IPS-18c (cell line): ENCODE measurements around the gene R3HDM4.

Experiments
- H3K4me3 ChIP-seq: 2 replicates; pipeline ENCODE4 v1.7.0; 2013; ENCODE audit warnings: low read depth, mild to moderate bottlenecking, low read length, moderate library complexity; ENCODE audit not compliant: insufficient read depth
- H3K9me3 ChIP-seq: one replicate; pipeline ENCODE4 v1.6.1; 2013; ENCODE audit warnings: mild to moderate bottlenecking, low read length, moderate library complexity; ENCODE audit not compliant: control insufficient read depth, insufficient read depth

The R3HDM4 gene

DNA sequence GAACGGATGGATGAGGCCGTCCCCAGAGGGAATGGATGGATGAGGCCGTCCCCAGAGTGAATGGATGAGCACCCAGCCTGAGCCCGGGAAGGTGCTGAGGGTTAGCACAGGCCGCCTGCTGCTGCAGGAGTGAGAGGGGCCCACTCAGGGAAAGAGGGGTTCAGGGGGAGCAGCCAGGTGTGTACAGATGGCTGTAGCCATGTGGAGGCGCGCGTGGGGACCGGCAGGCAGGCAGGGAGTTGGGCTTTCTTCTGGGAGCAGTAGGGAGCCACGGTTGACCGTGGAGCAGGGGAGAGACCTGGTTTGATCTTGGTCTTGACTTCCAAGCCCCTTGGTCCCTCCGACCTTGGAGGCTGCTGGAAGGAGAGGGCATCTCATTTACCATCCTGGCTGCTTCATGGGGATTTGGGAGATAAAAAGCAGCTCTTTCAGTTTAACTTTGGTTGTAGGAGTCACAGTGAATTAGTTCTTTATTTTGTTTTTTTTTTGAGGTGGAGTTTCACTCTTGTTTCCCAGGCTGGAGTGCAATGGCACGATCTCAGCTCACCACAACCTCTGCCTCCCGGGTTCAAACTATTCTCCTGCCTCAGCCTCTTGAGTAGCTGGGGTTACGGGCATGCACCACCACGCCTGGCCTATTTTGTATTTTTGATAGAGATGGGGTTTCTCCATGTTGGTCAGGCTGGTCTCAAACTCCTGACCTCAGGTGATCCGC is 37.5 kb upstream of the R3HDM4 start:
- H3K4me3 ChIP-seq, result no peak overlapping the region

DNA sequence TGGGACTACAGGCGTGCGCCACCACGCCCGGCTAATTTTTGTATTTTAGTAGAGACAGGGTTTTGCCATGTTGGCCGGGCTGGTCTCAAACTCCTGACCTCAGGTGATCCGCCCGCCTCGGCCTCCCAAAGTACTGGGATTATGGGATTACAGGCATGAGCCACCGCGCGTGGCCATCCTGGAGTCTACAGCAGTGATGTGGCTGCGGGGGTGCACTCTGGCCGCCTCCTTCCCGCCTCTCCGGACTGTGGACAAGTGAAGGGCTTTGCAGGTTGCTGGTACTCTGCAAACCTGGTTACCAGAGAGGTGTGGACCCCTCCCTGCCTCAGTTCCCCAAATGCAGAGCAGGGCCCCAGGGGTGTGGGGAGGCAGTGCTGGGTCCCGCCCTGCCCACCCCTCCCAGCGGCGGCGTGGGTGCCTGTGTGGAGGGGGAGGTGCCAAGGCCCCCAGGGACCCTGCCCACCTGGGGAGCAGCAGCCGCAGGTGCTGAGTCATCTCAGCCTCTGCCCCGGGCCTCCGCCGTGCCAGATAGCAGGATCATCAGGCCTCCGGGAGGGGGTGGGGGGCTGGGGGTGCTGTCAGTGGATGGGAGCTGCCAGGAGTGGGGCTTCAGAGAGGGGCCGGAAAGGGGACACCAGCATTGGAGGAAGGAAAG is 36.0 kb upstream of the R3HDM4 start:
- H3K4me3 ChIP-seq, result no peak overlapping the region

More for the DNA sequence above, 37.5 kb upstream of the R3HDM4 start:
- H3K9me3 ChIP-seq, result peaks cover 2% of the 10 kb centered on the region

DNA sequence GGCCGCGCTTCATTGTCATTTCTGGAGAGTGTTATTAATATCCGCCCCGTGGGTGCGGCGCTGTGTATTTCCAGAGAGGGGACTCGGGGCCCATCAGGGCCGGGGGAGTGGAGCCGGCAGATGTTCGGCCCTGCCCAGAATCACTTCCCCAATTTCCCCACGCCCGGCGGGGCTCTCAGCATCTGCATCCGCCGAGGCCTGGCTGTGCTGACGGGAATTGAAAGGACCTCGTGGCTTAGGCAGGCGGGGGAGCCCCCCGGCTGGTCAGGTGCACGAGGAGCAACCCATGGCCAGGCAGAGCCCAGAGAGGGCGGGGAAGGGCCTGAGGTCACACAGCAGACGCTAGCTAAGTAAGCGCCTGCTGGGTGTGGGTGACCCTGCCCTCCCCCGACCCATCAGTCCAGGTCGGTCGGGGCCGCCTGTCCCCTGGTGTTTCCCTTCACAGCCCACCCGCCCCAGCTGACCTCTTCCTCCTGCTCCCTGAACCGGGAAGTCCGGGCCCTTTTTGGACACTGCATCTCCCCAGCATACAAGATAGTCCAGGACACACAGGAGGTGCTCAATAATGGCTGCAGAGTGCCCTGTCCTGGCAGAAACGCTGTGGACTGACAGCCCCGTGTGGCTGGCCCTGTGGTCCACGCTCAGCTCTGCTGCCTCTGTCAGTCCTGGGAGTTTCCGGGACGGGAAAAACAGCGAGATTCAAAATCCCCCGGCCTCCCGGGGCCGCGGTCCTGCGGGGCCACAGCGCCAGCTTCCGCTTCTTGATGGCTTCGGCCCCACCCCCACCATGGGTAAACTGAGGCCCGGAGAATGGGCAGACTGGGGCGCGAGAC is 34.9 kb upstream of the R3HDM4 start:
- Histone ChIP-seq H3K9me3 (peaks cover 2% of the 10 kb centered on the region), H3K4me3 (no peak overlapping the region)

More for the DNA sequence above, 36.0 kb upstream of the R3HDM4 start:
- peaks cover 2% of the 10 kb centered on the region for H3K9me3 ChIP-seq

DNA sequence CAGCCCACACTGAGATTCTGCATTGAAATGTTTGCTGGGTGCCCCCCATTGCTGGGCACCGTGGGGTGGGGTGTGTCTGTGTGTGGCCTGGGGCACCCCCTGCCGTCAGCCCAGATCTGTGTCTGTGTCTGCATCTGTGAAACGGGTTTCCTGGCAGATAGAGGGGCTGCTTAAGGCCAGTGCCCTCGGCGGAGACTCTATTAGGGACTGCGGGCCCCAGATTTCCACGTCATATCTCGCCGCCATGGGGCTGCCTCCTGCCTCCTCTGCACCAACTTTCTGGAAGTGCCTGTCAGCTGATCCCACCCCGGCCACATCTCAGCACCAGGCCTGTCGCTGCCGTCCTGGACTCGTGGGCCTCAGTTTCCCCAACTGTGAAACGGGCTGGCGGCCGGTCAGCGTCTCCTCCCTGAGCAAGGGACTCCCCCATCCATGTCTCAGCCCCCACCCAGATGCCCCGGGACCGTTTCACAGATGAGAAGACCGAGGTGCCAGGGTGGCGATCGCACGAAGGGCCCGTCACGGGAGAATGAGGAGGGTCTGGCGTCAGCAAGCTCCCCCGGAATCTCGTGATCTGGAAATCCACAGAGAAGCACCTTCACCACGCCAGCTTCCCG is 34.2 kb upstream of the R3HDM4 start:
- Histone ChIP-seq H3K4me3 (no peak overlapping the region), H3K9me3 (peaks cover 2% of the 10 kb centered on the region)

DNA sequence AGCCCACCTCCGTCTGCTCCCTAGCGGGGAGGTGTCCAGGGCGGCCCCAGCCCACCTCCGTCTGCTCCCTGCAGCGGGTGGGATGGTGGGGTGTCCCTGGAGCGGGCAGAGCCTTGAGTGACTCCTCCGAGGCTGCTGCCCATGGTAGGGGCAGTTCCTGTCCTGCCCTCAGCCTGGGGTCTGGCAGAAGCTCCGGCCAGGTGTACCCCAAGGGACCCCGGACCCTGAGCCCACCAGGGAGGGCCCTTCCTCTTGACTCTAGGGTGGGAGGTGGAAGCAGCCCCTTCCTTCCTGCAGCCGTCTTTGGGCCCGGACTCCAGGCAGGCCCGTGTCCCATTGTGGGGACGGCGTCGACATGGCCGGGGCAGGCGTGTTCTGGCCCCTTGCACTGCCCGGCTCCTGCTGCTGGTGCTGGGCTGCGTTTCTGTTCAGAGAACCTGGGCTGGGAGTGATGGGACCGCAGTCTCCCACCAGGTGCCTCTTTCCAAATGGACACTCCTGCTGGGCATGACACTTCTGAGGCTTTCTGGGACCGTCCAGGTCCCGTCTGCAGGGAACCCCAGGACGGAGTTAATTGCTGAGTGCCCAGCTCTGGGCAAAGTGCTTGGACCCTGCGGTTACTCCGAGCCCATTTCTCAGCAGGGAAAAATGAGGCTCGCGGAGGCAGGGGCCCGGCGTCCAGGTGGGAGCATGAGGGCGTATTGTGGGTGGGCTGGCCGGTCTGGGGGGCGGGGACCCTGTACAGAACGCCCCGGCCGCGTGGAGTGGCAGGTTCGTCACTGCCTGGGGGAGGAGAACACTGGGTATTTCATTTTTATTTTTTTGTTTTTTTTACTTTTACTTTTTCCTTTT is 32.6 kb upstream of the R3HDM4 start:
- H3K4me3 ChIP-seq, result no peak overlapping the region

DNA sequence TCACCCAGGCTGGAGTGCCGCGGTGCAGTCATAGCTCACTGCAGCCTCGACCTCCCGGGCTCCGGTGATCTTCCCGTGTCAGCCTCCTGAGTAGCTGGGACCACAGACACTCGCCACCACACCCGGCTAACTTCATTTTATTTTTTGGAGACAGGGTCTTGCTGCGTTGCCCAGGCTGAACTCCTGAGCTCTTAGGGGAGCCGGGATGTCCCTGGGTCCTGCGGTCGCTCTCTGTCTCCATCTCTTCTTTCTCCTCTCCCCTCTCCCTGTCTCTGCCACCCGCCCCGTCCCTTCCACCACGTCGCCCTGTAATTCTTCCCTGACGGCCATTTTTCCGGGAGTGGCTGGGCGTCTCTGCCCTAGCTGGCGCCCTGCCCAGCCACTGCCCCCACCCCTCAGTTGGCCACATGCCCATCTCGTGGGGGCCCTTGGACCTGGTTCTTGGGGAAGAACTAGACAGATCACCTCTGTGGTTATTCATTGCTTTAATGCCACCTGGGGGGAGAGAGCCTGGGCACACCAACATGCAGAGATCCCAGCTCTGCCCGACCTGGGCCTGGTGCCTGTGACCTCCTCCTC is 31.7 kb upstream of the R3HDM4 start:
- H3K9me3 ChIP-seq, result peaks cover 2% of the 10 kb centered on the region
- H3K4me3 ChIP-seq, result no peak overlapping the region

More for the DNA sequence above, 32.6 kb upstream of the R3HDM4 start:
- H3K9me3 ChIP-seq, result peaks cover 2% of the 10 kb centered on the region

DNA sequence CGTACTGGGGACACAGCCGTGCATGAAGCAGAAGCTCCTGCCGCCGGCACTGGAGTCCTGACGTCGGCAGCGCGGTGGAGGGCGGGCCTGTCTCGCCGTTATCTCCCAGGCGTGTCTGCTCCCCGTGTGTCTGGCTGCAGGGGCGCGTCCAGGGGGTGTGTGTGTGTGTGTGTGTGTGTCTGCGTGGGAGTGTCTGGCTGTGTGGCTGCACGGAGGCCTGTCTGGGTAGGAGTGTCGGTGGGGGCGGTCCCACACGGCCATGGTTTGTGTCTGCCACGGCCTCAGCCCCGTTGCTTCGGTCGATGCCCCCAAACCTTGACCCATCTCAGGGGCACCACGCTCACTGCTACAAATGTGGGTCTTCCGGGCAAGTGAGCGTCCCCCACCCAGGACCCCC is 31.1 kb upstream of the R3HDM4 start:
- Histone ChIP-seq H3K4me3 (no peak overlapping the region), H3K9me3 (peaks cover 2% of the 10 kb centered on the region)

DNA sequence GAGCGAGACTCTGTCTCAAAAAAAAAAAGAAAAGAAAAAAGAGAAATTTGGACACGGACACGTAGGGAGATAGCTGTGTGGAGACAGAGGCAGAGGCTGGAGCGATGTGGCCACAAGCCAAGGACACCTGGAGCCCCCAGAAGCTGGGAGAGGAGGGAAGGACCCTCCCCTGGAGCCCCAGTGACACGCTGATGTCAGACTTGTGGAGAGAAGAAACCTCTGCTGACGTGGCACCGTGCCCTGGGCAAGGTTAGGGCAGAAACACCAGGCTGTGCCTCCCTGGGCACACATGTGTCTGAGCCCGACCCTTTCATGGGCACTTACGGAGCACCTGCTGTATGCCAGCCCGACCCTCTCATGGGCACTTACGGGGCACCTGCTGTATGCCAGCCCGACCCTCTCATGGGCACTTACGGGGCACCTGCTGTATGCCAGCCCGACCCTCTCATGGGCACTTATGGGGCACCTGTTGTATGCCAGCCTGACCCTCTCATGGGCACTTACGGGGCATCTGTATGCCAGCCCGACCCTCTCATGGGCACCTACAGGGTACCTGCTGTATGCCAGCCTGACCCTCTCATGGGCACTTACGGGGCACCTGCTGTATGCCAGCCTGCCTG is 30.6 kb upstream of the R3HDM4 start:
- peaks cover 2% of the 10 kb centered on the region for H3K9me3 ChIP-seq
- no peak overlapping the region for H3K4me3 ChIP-seq

DNA sequence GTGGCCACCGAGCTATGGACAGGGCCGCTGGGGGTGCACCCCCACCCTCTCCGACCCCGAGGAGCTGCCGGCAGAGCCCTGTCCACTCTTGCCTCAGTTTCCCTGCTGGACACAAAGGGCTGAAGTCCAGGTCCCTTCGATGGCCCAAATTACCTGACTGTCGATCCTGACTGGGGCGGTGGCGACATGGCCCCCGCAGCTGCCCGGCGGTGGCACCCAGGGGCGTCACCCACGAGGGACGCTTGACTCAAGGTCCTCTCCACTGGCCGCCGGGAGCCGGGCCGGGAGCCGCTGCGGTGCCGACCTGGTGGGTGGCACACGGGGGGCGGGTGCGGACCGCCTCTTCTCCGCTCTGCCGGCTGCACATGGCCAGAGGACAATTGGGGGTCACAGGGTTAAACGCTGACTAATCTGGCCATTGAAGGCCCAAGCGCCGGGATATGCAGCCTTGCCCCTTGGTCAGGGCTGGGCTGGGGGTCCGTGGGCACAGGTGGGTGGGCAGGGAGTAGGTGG is 29.2 kb upstream of the R3HDM4 start:
- no peaks in the 10 kb centered on the region for H3K9me3 ChIP-seq
- no peak overlapping the region for H3K4me3 ChIP-seq

DNA sequence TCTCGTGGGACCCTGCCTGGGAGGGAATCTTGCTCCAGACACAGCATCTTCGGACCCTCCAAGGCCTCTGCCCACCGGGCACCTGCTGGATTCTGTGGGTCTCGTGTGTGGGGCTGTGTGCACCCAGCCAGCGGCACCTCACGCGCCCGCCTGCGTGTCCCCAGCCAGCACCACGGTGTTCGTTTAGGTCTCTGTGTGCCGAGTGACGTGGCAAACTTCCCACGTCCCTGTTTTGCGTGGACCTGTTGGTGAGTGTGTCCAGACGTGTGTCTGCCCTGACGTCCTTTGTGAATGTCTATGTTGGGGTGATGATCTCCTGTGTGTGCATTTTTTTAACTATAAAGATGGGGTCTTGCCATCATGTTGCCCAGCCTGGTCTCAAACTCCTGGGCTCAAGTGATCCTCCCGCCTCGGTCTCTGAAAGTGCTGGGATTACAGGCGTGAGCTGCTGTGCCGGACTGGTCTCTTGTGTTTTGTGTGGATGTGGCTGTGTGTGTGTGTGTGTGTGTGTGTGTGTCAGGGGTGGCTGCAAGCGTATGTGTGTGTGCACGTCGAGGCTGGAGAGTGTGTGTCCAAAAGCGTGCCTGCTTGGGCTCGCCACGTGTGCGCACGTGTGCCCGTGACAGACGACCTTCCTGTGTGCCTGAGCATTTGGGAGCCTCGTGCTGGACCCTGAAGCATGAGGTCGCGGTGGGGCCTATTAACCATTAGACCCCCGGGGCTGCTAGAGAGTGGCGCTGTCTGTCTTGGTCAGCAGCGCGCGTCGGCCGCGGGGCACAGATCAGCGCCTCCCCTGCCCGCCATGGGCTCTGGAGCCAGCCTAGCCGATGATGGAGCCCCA is 28.5 kb upstream of the R3HDM4 start:
- H3K4me3 ChIP-seq, result no peak overlapping the region
- H3K9me3 ChIP-seq, result no peaks in the 10 kb centered on the region

DNA sequence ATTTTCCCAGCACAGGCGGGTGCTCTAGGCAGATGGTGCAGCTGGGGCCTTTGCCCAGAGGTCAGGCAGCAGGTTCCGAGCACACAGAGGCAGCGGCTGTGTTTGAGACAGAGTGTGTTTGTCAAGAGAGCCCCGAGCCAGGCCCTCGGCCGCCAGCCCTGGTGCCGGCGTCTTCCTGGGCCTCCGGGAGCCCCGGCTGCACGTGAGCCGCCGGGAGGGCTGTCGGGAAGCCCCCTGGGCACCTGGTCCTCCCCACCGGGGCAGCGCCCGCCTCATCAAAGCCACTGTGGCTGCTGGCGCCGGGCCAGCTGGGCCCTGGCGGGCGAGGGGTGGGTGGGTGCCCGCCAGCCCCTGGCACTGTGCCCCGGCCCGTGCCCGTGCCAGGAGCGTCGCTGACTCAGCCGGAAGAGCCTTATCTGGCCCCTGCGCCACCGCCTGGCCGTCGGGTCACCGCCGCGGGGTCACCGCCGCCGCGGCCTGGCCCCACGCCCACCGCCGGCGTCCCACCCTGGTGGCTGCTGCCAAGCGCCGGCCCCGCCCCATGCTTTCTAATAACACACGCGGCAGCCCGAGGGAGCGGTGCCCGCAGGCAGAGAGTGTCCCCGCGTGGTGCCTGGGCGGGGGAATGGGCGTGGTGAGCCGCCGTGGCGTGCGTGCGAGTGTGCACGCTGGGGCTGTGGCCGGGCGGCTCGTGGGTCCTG is 27.7 kb upstream of the R3HDM4 start:
- Histone ChIP-seq H3K4me3 (no peak overlapping the region), H3K9me3 (no peaks in the 10 kb centered on the region)

DNA sequence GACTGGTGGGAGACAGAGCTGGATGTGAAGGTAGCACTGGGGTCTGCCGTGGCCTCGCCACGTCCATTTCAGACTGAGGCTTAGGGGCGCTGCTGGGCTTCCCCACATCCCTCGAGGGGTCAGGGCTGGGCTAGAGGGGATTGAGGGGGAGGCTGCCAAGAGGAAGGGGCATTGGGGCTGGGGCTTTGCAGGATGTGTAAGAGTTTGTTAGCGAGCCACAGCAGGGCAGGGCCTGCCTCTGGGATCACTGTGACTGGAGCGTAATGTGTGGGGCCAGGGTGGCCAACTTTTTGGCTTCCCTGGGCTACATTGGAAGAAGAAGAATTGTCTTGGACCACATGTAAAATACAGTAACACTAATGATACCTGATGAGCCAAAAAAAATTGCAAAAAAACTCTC is 26.9 kb upstream of the R3HDM4 start:
- H3K9me3 ChIP-seq, result no peaks in the 10 kb centered on the region
- H3K4me3 ChIP-seq, result no peak overlapping the region

DNA sequence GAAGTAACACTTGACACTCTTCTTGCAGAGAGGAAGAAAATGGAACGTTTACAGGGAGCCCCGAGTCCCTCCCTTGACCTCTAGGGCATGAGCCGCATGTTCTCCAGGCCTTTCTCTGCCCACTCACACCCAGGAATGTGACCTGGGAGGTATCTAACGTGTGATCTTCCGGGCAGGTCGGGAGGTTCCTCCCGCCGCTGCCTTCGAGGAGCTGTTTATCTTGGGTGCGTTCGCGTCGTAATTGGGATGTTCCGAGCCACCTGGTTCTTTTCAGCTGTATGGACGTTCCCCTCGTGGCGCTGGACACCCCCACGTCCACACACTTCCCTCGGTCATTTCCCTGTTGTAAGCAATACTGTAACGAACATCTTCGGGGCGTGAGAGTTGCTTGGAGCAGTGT is 26.4 kb upstream of the R3HDM4 start:
- H3K9me3 ChIP-seq, result no peaks in the 10 kb centered on the region
- no peak overlapping the region for H3K4me3 ChIP-seq

DNA sequence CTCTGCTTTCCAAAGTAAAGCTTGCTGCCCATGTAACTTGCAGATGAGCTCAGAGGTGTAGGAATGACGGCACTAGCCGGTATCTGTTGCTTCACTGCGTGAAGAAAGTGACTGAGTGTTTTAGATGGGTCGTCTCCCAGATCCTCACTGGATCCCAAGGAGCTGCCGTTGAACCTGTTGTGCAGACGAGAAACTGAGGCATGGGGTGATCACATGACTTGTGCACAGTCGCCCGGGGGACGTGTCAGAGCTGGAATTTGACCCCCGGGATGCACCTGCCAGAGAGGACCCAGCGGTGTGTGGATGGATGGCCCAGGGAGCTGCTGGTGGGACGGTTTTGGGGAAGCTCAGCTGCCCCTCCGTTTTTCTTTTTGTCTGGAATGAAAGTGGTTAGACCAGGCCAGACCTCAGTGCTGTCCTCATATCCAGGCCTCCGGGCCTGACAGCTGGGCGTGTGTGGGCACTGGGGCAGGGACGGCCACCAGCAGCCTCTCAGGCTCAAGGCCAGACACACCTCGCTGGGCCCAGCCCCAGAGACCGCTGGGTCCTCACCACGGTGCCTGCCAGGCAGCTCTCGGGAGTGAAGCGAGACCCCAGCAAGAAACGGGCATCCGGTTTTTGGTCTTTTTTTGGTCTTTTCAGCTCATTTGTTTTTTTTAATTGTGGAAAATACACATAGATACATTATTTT is 25.4 kb upstream of the R3HDM4 start:
- H3K9me3 ChIP-seq, result no peaks in the 10 kb centered on the region
- no peak overlapping the region for H3K4me3 ChIP-seq
